ENCODE measurements around the gene CLDN14. TPM values are rescaled to one million over a fixed set of nuclear protein-coding genes. Genes with fewer than 3 reads are reported as not detected.

Gene CLDN14
- total RNA-seq, 2 experiments from 2014 or later, result not detected

DNA sequence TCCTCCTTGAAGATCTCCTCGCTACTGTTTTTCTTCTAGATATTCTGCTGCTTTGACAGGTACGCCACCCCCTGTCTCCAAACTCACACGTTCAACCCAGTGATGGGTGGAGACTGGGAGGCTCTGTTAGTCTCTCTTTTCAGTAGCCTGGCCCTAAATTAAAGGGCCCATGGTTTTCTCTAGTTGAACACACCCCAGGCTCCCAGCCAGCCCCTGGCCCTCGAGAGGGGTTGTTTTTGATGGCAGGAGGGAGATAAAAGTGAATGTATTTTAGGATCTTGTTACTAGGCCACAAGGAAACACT is 21.6 kb upstream of the CLDN14 start:
- POLR2A ChIA-PET, result no interaction called here
- H2AFZ ChIP-seq (ENCODE audit: low read length), result no peak overlapping the region
- TF ChIP-seq EZH2phosphoT487 (IDR thresholded peaks at IDR 0.05; ENCODE audit: borderline replicate concordance, low read depth, low read length), result no peak
- TF ChIP-seq, protein P1, sequence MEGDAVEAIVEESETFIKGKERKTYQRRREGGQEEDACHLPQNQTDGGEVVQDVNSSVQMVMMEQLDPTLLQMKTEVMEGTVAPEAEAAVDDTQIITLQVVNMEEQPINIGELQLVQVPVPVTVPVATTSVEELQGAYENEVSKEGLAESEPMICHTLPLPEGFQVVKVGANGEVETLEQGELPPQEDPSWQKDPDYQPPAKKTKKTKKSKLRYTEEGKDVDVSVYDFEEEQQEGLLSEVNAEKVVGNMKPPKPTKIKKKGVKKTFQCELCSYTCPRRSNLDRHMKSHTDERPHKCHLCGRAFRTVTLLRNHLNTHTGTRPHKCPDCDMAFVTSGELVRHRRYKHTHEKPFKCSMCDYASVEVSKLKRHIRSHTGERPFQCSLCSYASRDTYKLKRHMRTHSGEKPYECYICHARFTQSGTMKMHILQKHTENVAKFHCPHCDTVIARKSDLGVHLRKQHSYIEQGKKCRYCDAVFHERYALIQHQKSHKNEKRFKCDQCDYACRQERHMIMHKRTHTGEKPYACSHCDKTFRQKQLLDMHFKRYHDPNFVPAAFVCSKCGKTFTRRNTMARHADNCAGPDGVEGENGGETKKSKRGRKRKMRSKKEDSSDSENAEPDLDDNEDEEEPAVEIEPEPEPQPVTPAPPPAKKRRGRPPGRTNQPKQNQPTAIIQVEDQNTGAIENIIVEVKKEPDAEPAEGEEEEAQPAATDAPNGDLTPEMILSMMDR (conservative IDR thresholded peaks at IDR 0.05; ENCODE audit: low read length), result no peak
- no peaks in the 10 kb centered on the region for H3K9me2 ChIP-seq (ENCODE audit: insufficient read depth, low read length)
- no peak overlapping the region for H3K4me3 ChIP-seq (ENCODE audit: low read depth, low read length, poor library complexity, severe bottlenecking)
- peaks cover 21% of the 10 kb centered on the region for H3K4me1 ChIP-seq (ENCODE audit: insufficient read depth, low read length, poor library complexity, severe bottlenecking)
- no peak for DNase-seq (ENCODE audit: low spot score)
- CTCF ChIA-PET (ENCODE audit: unreplicated experiment), result interaction anchor here (0.9 to 1.7 kb wide), 2 partner anchors 10 to 84 kb away, joined by 3 to 5 read pairs; no protein-coding TSS in a partner anchor
- H3K27ac ChIP-seq (ENCODE audit: low read depth, low read length, poor library complexity, severe bottlenecking), result no peak overlapping the region
- H3K9me3 ChIP-seq (ENCODE audit: low read length), result no peaks in the 10 kb centered on the region
- no TSS peak for BruUV-seq (replicated peaks)
- intact Hi-C loops (cut with micrococcal nuclease; ENCODE audit: unreplicated experiment), result loop anchor here (5.0 to 10.0 kb wide), 3 partner anchors 353 to 426 kb away; no protein-coding TSS in a partner anchor
- no peaks in the 10 kb centered on the region for H3K79me2 ChIP-seq (ENCODE audit: insufficient read depth, low read depth, low read length)
- H4K20me1 ChIP-seq (ENCODE audit: insufficient read depth, low read length), result no peaks in the 10 kb centered on the region
- H3K4me2 ChIP-seq (ENCODE audit: low read length), result no peak overlapping the region
- H3K36me3 ChIP-seq (ENCODE audit: insufficient read depth, low read length), result no peaks in the 10 kb centered on the region

DNA sequence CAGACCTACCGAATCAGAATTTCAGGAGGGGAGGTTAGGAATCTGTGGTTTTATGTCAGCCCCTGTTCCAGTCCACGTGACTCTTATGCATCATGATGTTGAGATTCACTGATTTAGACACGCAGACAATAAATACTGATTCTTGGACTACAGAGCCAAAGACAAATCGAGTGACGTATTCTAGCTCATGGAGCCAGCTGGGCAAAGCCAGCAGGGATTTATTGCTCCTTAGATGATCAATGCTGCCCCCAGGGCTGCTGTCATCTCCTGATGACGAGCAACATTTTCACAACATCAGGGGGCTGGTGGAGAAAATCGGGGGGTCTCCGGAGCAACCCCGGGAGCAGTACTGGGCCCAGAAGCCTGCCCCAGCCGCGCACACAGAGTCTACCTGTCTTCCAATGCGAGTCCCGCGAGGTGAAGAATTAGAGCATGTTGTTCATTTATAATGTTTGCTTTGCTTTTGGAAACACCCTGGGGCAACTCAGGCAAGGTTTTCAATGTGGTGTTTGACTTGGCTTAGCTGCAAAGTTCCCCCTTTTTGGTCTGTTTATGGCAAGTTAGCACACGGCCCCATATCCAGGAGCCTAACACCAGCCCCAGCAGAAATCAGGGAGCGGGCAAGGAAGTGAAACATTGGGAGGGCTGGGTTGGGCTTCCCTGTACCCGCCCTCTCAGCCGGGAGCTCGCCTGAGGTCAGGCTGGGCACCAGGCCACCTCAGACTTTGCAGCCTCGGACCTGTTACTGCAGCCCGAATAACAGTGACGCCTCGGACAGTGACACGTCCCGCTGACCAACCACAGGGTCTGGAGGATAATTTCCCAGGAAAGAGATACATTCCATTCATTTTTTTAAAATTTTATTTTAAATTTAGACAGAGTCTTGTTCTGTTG is 19.9 kb upstream of the CLDN14 start:
- H3K9me3 ChIP-seq (ENCODE audit: low read length), result no peaks in the 10 kb centered on the region
- BruUV-seq (replicated peaks), result no TSS peak
- DNase-seq (ENCODE audit: low spot score), result no peak
- peaks cover 6% of the 10 kb centered on the region for H3K4me1 ChIP-seq (ENCODE audit: insufficient read depth, low read length, poor library complexity, severe bottlenecking)
- H3K27ac ChIP-seq (ENCODE audit: low read depth, low read length, poor library complexity, severe bottlenecking), result no peak overlapping the region
- no peaks in the 10 kb centered on the region for H3K79me2 ChIP-seq (ENCODE audit: insufficient read depth, low read depth, low read length)
- no peak overlapping the region for H3K4me2 ChIP-seq (ENCODE audit: low read length)
- H4K20me1 ChIP-seq (ENCODE audit: insufficient read depth, low read length), result no peaks in the 10 kb centered on the region
- POLR2A ChIA-PET, result no interaction called here
- H3K9me2 ChIP-seq (ENCODE audit: insufficient read depth, low read length), result no peaks in the 10 kb centered on the region
- intact Hi-C loops (cut with micrococcal nuclease; ENCODE audit: unreplicated experiment), result loop anchor here (5.0 to 10.0 kb wide), 3 partner anchors 355 to 427 kb away; no protein-coding TSS in a partner anchor
- no peak overlapping the region for H2AFZ ChIP-seq (ENCODE audit: low read length)
- TF ChIP-seq EZH2phosphoT487 (IDR thresholded peaks at IDR 0.05; ENCODE audit: borderline replicate concordance, low read depth, low read length), result no peak
- CTCF ChIA-PET (ENCODE audit: unreplicated experiment), result no interaction called here
- no peak overlapping the region for H3K4me3 ChIP-seq (ENCODE audit: low read depth, low read length, poor library complexity, severe bottlenecking)
- no peaks in the 10 kb centered on the region for H3K36me3 ChIP-seq (ENCODE audit: insufficient read depth, low read length)

DNA sequence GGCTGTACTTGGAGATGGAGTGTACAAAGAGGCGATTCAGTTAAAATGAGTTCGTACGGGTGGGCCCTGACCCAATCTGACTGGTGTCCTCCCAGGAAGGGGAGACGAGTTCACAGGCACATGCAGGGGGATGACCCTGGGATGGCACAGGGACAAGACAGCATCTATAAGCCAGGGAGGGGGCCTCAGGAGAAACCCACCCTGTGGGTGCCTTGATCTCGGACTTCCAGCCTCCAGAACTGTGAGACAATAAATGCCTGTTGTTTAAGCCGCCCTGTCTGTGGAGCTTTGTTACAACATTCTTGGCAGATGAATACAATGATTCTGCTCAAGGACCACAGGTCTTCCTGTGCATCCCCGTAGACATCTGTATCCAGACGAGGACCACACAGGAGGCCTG is 14.6 kb upstream of the CLDN14 start:
- Histone ChIP-seq H3K36me3 (ENCODE audit: insufficient read depth, low read length) (no peaks in the 10 kb centered on the region), H3K27ac (ENCODE audit: low read depth, low read length, poor library complexity, severe bottlenecking) (no peak overlapping the region), H3K79me2 (ENCODE audit: insufficient read depth, low read depth, low read length) (no peaks in the 10 kb centered on the region), H3K4me1 (ENCODE audit: insufficient read depth, low read length, poor library complexity, severe bottlenecking) (no peaks in the 10 kb centered on the region), H3K9me2 (ENCODE audit: insufficient read depth, low read length) (no peaks in the 10 kb centered on the region), H3K4me3 (ENCODE audit: low read depth, low read length, poor library complexity, severe bottlenecking) (no peak overlapping the region), H2AFZ (ENCODE audit: low read length) (no peak overlapping the region), H3K9me3 (ENCODE audit: low read length) (no peaks in the 10 kb centered on the region), H4K20me1 (ENCODE audit: insufficient read depth, low read length) (no peaks in the 10 kb centered on the region), H3K4me2 (ENCODE audit: low read length) (no peak overlapping the region)
- TF ChIP-seq, protein P1 (conservative IDR thresholded peaks at IDR 0.05; ENCODE audit: low read length), result no peak
- no peak for TF ChIP-seq EZH2phosphoT487 (IDR thresholded peaks at IDR 0.05; ENCODE audit: borderline replicate concordance, low read depth, low read length)
- CTCF ChIA-PET (ENCODE audit: unreplicated experiment), result no interaction called here
- DNase-seq (ENCODE audit: low spot score), result no peak
- POLR2A ChIA-PET, result no interaction called here
- no TSS peak for BruUV-seq (replicated peaks)
- intact Hi-C loops (cut with micrococcal nuclease; ENCODE audit: unreplicated experiment), result no loop called here
